ENCODE data around the gene SLC31A2.
"Not testable (repeated sequence)": the region's sequence is repeated elsewhere in the genome, so short reads cannot be mapped to it uniquely, and the experiment has no call there.

SLC31A2 gene

DNA sequence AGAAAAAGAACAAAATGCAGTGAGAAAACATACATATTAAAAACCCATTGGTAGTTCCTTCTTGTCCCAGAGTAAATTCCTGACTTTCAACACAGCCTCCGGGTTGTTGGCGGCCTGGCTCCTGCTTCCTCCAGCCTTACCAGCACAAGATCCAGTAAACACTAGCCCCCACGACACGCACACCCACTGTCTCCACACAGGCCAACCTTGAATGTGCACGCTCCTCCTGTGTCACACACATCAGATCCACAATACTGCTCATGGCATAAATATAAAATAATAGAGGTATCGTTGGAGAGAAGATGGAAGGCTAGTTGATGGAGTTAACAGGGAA is 2.5 kb upstream of the SLC31A2 start:
- no peak overlapping the region for H3K4me3 ChIP-seq (ENCODE audit: low read depth, low read length)
- TF ChIP-seq, protein P1, sequence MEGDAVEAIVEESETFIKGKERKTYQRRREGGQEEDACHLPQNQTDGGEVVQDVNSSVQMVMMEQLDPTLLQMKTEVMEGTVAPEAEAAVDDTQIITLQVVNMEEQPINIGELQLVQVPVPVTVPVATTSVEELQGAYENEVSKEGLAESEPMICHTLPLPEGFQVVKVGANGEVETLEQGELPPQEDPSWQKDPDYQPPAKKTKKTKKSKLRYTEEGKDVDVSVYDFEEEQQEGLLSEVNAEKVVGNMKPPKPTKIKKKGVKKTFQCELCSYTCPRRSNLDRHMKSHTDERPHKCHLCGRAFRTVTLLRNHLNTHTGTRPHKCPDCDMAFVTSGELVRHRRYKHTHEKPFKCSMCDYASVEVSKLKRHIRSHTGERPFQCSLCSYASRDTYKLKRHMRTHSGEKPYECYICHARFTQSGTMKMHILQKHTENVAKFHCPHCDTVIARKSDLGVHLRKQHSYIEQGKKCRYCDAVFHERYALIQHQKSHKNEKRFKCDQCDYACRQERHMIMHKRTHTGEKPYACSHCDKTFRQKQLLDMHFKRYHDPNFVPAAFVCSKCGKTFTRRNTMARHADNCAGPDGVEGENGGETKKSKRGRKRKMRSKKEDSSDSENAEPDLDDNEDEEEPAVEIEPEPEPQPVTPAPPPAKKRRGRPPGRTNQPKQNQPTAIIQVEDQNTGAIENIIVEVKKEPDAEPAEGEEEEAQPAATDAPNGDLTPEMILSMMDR (IDR thresholded peaks at IDR 0.05; ENCODE audit: insufficient read depth, low read depth, low read length, missing control alignments) = no peak
- DNase-seq (ENCODE audit: low read depth) = no peak

DNA sequence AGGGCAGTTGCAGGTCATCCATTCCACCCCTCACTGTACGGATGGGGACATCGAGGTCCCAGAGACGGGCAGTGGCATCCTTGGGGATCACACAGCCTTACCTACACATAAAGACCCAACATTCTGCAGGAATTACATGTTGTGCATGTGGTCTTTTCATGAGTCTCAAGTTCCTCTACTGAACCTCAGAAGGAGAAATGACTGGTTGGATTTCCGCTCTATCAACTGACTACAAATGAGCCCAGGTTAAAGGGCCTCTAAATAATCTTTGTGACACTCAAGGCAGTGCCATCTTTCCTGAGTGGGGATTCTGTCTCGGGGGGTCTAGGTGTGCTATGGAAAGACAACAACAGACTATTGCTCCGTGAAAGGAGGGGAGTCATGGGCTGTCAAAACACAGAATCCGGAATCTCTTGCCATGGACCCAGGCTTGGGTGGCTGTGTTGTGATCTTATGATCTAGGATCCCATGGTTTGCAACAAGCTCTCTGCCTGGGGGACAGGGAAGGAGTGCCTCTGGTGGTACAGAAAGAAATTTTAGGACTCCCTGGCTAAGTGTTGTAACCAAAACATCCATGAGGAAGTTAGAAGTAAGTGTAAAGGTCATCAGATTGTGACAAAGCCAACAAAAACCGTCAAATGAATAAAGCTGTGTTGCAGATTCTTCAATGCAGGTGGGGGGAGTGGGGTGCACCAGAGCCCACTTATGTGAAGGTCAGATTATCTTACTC is 1.9 kb upstream of the SLC31A2 start:
- no peak overlapping the region for H3K4me3 ChIP-seq (ENCODE audit: low read depth, low read length)
- no peak for DNase-seq (ENCODE audit: low read depth)
- TF ChIP-seq, protein P1 (IDR thresholded peaks at IDR 0.05; ENCODE audit: insufficient read depth, low read depth, low read length, missing control alignments) = no peak

DNA sequence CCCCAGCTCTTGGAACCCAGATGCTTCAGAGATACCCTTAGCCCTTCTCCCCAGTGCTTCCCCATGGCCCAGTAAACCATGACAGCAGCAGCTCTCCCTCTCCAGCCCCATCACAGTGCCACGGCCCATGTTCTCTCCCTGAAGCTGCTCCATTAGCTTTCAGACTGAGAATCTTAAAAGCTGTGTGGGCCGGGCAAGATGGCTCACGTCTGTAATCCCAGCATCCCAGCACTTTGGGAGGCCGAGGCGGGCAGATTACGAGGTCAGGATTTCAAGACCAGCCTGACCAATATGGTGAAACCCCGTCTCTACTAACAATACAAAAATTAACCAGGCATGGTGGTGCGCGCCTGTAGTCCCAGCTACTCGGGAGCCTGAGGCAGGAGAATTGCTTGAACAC is 1.2 kb upstream of the SLC31A2 start:
- DNase-seq (ENCODE audit: low read depth); H3K4me3 ChIP-seq (ENCODE audit: low read depth, low read length): not testable (repeated sequence)

DNA sequence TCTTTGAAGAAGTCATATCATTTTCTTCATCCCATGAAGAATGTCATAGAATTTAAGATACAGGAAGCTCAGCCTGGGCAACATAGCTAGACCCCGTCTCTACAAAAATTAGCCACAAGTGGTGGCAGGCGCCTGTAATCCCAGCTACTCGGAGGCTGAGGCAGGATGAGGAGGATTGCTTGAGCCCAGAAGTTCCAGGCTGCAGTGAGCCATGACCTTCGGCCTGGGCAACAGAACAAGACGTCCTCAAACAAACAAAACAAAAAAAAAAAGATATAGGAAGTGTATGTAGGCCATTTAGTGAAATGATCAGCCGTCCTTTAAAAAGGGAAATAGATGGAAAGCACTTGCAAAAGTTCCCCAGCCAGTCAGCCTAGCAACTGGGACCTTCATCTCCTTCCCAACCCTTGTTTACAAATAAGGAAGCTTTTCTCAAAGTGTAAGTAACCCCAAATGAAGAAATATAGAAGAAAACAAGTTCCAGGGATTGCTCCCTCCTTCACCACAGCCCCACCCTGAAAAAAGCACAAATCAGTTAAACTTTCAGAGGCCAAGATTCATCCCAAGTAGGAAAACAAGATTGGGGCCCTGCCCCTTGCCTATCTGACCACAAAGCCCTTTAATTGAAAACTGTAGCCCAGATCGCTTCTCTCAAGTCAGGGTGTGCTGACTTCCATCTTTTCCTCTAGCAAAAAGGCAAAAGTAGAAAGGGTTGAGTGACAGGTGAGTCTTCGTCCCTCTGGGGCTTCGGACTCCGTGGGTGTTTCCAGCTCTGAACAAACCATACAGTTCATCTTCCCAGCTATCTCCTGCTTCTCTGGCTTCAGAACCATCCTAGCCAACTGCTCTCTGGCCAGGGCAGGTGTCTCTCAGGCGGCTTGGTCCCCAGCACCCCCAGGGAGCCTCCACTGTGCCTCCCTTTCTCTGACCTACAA is 1.2 kb downstream of the SLC31A2 start:
- TF ChIP-seq, protein P1 (IDR thresholded peaks at IDR 0.05; ENCODE audit: insufficient read depth, low read depth, low read length, missing control alignments) = no peak
- no peak for DNase-seq (ENCODE audit: low read depth)
- no peak overlapping the region; the same call in 1 of the 2 replicates for H3K4me3 ChIP-seq (ENCODE audit: low read depth, low read length)

DNA sequence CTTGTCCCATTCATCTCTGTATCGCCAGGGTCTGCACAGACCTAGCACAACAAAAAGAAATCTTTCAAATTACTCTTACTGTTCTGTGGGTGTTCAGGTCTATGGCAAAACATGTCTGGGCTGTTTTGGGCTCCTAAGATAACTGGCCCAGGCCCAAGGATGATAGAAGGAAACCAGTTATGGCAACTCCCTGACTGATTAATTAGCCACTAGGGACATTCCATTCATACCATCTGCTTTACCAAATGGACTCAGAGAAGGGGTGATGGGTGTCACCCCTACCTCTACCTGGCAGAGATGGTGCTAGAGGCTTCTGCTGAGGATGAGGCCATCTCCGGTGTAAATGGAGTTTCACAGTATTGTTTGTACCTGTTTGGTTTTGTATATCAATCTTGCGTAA is 1.9 kb downstream of the SLC31A2 start:
- no peak for DNase-seq (ENCODE audit: low read depth)
- TF ChIP-seq, protein P1 (IDR thresholded peaks at IDR 0.05; ENCODE audit: insufficient read depth, low read depth, low read length, missing control alignments) = no peak
- H3K4me3 ChIP-seq (ENCODE audit: low read depth, low read length) = no peak overlapping the region

DNA sequence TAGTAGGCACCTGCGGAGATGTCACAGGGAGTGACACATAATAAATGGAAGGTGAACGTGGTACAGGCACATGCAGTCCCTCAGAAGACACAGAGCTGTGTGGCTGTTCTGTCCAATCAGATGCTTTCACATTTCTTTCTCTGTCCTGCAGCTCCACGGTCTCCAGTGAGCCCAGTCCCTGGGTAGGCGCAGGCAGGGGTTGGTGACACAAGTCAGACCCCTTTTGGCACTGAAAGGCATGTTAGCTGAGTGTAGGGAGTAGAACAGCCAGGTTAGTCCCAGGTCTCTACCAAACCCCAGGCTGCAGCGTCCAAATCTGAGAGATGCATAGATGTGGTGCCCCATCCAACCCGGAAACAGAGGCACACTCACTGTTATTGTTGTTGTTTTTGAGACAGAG is 2.8 kb downstream of the SLC31A2 start:
- DNase-seq (ENCODE audit: low read depth) = no peak
- TF ChIP-seq, protein P1 (IDR thresholded peaks at IDR 0.05; ENCODE audit: insufficient read depth, low read depth, low read length, missing control alignments) = no peak
- H3K4me3 ChIP-seq (ENCODE audit: low read depth, low read length) = no peak overlapping the region

DNA sequence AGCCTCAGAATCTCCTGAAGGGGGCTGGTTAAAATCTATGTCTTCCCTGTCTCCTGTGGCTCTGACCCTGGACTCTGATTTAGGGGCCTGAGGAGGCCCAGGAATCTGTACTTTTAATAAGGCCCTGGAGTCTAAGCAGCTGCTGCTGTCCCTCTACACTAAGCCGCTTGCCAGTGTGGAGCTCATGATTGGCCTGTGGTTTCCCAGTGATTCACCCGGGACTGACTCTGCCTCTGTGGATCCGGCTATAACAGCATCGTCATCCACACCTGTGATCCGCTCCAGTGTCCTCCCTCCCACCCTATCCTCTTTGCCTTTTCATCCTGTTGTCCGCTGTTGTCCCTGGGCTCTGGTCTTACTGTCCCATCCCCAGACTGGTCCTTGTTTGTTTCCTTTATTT is 3.7 kb downstream of the SLC31A2 start:
- TF ChIP-seq, protein P1 (IDR thresholded peaks at IDR 0.05; ENCODE audit: insufficient read depth, low read depth, low read length, missing control alignments) = no peak
- H3K4me3 ChIP-seq (ENCODE audit: low read depth, low read length) = no peak overlapping the region
- DNase-seq (ENCODE audit: low read depth) = no peak
